ENCODE data around the gene SORCS2. TPM values are rescaled to one million over a fixed set of nuclear protein-coding genes. Genes with fewer than 3 reads are reported as not detected.

The SORCS2 gene
- total and polyA plus RNA-seq, 12 donors = 0.25 to 5.4 (median 2.2) TPM

DNA sequence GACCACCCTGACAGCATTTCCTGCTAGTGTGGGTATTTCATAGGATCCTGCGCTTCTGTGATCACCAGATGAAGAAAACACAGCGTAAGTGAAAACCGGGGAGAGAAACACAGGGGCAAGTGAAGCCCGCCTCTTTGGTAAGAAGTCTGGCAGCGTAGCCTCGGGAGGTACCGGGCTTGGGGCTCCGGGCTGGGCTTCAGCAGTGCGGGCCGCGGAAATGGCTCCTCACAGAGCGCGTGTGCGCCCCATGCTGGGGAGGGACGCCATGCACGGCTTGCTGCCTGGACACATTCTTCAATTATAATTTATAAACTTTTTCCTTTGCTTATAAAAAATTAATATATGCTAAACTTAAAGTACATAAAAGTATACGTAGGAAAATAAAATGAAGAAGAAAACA lies 595.9 kb downstream of the SORCS2 start:
- TF ChIP-seq, protein P1, sequence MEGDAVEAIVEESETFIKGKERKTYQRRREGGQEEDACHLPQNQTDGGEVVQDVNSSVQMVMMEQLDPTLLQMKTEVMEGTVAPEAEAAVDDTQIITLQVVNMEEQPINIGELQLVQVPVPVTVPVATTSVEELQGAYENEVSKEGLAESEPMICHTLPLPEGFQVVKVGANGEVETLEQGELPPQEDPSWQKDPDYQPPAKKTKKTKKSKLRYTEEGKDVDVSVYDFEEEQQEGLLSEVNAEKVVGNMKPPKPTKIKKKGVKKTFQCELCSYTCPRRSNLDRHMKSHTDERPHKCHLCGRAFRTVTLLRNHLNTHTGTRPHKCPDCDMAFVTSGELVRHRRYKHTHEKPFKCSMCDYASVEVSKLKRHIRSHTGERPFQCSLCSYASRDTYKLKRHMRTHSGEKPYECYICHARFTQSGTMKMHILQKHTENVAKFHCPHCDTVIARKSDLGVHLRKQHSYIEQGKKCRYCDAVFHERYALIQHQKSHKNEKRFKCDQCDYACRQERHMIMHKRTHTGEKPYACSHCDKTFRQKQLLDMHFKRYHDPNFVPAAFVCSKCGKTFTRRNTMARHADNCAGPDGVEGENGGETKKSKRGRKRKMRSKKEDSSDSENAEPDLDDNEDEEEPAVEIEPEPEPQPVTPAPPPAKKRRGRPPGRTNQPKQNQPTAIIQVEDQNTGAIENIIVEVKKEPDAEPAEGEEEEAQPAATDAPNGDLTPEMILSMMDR (IDR thresholded peaks at IDR 0.05) = no peak
- H3K27me3 ChIP-seq = no peaks in the 10 kb centered on the region
- no peaks in the 10 kb centered on the region for H3K9me3 ChIP-seq
- peak overlapping the region in 1 of 10 donors; percentile 68 for H3K27ac ChIP-seq
- intact Hi-C loops (cut with DNase I) = no loop called here
- H3K36me3 ChIP-seq = peaks cover 0 to 60% (median 0%) of the 10 kb centered on the region in 9 donors
- no peak for DNase-seq
- no peak for ATAC-seq
- H3K4me3 ChIP-seq = no peak overlapping the region
- H3K4me1 ChIP-seq = peaks cover 0 to 20% (median 11%) of the 10 kb centered on the region in 9 donors
- WGBS, 2 donors = 96% methylated on average over 17 of the region's 17 CpGs

DNA sequence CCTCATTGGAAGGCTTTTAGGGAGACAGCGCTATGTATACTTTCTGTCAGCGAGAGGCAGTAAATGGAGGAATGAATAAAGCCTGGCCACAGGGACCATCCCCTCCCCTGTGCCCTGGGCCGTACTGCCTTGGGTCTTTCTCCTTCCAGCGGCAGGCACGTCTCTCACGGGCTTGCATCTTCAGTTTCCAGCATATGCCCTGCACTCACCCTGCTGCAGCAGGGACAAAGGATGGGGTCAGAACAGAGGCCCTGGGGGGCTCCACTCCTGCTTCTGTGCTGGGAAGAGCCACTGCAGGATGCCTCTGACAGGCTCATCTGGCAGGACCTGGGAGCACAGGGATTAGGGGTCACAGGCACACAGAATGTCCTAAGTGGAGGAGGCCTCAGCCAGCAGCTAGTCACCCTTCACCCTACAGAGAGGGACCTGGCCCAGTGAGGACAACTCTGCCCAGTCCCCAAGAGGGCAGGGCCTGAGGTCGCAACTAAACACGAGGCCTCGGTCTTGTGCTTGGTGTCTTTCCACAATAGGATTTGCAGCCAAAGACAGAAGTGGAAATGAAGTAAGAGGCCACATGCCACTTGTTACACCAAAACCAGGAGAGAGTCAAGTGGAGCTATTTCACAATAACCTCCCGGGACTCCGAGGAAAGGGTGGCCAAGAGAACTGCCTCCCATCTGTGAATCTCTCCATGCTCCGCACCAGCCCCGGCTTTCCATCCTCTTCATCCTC lies 596.5 kb downstream of the SORCS2 start:
- intact Hi-C loops (cut with DNase I) = no loop called here
- DNase-seq (peak in 1 of 2 donors; percentile 47), ATAC-seq (peak; percentile 64 to 90 (median 81))
- H3K9me3 ChIP-seq = no peaks in the 10 kb centered on the region
- 72 to 74% methylated on average over 12 to 13 of the region's 13 CpGs for WGBS, 2 donors
- TF ChIP-seq, protein P1 (IDR thresholded peaks at IDR 0.05) = no peak
- no peak overlapping the region for H3K4me3 ChIP-seq
- H3K27me3 ChIP-seq = no peaks in the 10 kb centered on the region
- H3K36me3 ChIP-seq = peaks cover 0 to 63% (median 0%) of the 10 kb centered on the region in 9 donors
- peaks cover 0 to 17% (median 10%) of the 10 kb centered on the region in 9 donors for H3K4me1 ChIP-seq
- H3K27ac ChIP-seq = peak overlapping the region in 7 of 10 donors; percentile 35 to 84 (median 62)

DNA sequence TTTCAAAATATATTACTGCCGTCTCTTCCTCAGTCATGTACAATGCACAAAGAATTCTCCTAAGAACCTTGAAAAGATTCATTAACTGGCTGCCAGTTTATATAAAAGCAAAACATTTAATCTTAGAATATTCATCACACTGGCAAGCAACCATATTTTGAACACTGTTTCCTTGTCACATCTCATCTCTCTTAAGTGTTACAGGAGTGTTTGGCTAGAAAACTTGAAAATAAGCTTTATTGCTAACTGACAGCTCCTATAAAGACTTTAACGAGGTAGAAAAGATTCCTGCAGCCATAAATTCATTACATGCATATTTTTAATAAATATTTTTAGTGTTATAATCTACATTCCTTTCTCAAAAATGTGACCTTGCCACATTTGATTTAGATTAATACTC lies 597.7 kb downstream of the SORCS2 start:
- Histone ChIP-seq H3K4me1 (peaks cover 0 to 17% (median 10%) of the 10 kb centered on the region in 9 donors), H3K36me3 (peaks cover 0 to 55% (median 0%) of the 10 kb centered on the region in 9 donors), H3K9me3 (no peaks in the 10 kb centered on the region), H3K27ac (no peak overlapping the region), H3K27me3 (no peaks in the 10 kb centered on the region), H3K4me3 (no peak overlapping the region)
- intact Hi-C loops (cut with DNase I) = no loop called here
- TF ChIP-seq, protein P1 (IDR thresholded peaks at IDR 0.05) = no peak
- no peak for ATAC-seq
- no peak for DNase-seq
- WGBS, 2 donors = 62 to 63% methylated on average over 2 of the region's 2 CpGs

DNA sequence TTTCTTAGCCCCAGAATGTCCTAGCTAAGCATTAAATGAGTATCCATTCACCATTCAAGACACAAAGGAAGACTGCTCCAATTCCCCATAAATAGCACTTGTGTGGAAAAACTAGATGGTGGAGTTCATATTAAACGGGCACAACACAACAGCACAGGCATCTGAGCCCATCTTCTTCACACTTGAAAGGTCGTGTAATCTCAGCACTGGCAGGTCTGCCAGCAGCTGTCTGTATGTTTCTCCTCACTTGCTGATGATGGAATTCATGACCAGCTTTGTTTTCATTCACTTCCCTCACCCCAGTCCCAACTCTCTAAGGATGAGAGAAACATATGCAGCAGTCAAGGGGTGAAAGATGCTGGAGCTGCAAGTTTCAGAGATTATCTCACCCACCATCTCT lies 598.7 kb downstream of the SORCS2 start:
- Histone ChIP-seq H3K27ac (no peak overlapping the region), H3K4me3 (no peak overlapping the region), H3K9me3 (no peaks in the 10 kb centered on the region), H3K27me3 (no peaks in the 10 kb centered on the region), H3K36me3 (peaks cover 0 to 51% (median 0%) of the 10 kb centered on the region in 9 donors), H3K4me1 (peaks cover 0 to 17% (median 10%) of the 10 kb centered on the region in 9 donors)
- ATAC-seq (no peak), DNase-seq (no peak)
- TF ChIP-seq, protein P1 (IDR thresholded peaks at IDR 0.05) = no peak
- WGBS, 2 donors = 45 to 71% methylated on average over 2 of the region's 2 CpGs
- intact Hi-C loops (cut with DNase I) = no loop called here

Small RNA genes lying within 50 kb of the gene (microRNA-seq; reads per million reads assigned to microRNA genes)
- 0 reads per million in 2 donors for gene MIR4274
- 0 to 1.2 reads per million in 2 donors for gene MIR4798

Other genes starting within 250 kb of the SORCS2 start
- gene TADA2B, start 149.2 kb upstream of the SORCS2 start, total RNA-seq = 10 to 100 TPM; 26.2 to 40.8 (median 31.5) TPM
- gene TADA2B, start 149.2 kb upstream of the SORCS2 start, polyA plus RNA-seq = 10 to 100 TPM; 15.4 to 15.6 TPM
- gene GRPEL1, start 124.5 kb upstream of the SORCS2 start, total RNA-seq = 10 to 100 TPM; 50.8 to 83.3 (median 55.8) TPM
- gene GRPEL1, start 124.5 kb upstream of the SORCS2 start, polyA plus RNA-seq = 10 to 100 TPM; 38.7 to 71.6 TPM
- under 1 TPM in 1 of 10 donors, not detected in 9; 0.05 TPM for gene PSAPL1, start 242.4 kb downstream of the SORCS2 start, total RNA-seq
- not detected for gene PSAPL1, start 242.4 kb downstream of the SORCS2 start, polyA plus RNA-seq